ENCODE data around the gene MAGI3. TPM values are rescaled to one million over a fixed set of nuclear protein-coding genes. Genes with fewer than 3 reads are reported as not detected.
"Not testable (repeated sequence)": the region's sequence is repeated elsewhere in the genome, so short reads cannot be mapped to it uniquely, and the experiment has no call there.

The MAGI3 gene
- total RNA-seq, 1 experiment from 2014 or later: 7.2 TPM

DNA sequence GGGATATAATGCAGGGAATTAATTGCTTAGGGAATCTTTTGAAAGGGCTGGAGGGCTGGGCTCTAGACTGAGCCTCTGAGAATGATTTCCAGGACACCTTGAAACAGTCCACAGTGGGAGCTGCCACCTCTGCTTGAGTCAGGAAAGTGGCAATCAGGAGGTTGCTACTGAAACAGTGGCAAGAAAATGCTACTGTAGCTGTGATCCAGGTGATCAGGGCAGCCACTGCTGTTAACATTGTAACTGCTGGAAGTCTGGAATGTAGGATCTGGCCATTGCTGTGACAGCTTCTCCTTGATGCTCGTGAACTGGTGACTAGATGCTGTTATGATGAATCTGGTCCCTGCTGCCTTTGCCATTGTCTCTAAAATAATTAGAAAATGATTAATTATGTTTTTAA is 12.8 kb downstream of the MAGI3 start:
- CTCF ChIA-PET: no interaction called here
- Histone ChIP-seq H2AFZ (ENCODE audit: low read length) (no peak overlapping the region), H3K27me3 (ENCODE audit: low read length) (no peaks in the 10 kb centered on the region), H3K9me3 (ENCODE audit: low read length) (no peaks in the 10 kb centered on the region), H3F3A (ENCODE audit: low read length, unreplicated experiment) (no peaks in the 10 kb centered on the region), H3K9me2 (replicated peaks; ENCODE audit: low read length) (no peaks in the 10 kb centered on the region), H3K9ac (ENCODE audit: low read length) (no peak overlapping the region), H4K20me1 (ENCODE audit: low read length) (no peaks in the 10 kb centered on the region), H3K36me3 (ENCODE audit: low read depth, low read length) (no peaks in the 10 kb centered on the region), H3K4me3 (ENCODE audit: low read length) (no peak overlapping the region), H3K27ac (ENCODE audit: low read length) (no peak overlapping the region), H3K4me2 (ENCODE audit: low read length) (no peak overlapping the region), H3K4me1 (ENCODE audit: insufficient read depth, low read length) (peaks cover 17% of the 10 kb centered on the region), H3K79me2 (ENCODE audit: low read length) (peaks cover 53% of the 10 kb centered on the region)
- intact Hi-C loops (cut with micrococcal nuclease): no loop called here
- TF ChIP-seq EZH2phosphoT487 (IDR thresholded peaks at IDR 0.05; ENCODE audit: borderline replicate concordance, low read length) (no peak), EZH2 (IDR thresholded peaks at IDR 0.05; ENCODE audit: low read length, unreplicated experiment) (no peak), CTCF (conservative IDR thresholded peaks at IDR 0.05; ENCODE audit: low read depth, low read length) (no peak)
- DNase-seq (no peak), ATAC-seq (no peak)
- POLR2A ChIA-PET (ENCODE audit: unreplicated experiment): no interaction called here
- BruUV-seq (replicated peaks): no TSS peak

DNA sequence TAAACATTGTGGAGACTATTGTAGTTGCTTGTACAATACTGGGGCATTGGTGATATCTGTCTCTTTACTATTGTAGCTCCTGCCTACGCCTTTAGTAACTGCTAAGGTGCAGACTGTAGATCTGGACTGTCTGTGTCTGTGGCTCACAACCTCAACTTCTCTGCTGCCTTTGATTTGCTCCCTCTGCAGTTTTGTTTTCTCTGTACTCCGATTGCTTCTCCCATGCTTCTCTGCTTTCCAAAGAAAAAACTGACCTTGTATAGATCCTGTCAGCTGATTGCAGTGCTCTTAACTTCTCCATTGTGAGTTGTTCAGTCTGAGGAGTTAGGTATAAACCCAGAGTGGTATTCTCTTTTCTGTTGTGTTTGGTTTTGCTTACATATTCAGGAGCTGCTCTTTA is 15.3 kb downstream of the MAGI3 start:
- CTCF ChIA-PET: no interaction called here
- H3K79me2 ChIP-seq (ENCODE audit: low read length): peaks cover 37% of the 10 kb centered on the region

GRCh38 chr1:113406149-113406548 is 15.8 kb downstream of the MAGI3 start:
- H2AFZ ChIP-seq (ENCODE audit: low read length); intact Hi-C loops (cut with micrococcal nuclease); H3K4me3 ChIP-seq (ENCODE audit: low read length); POLR2A ChIA-PET (ENCODE audit: unreplicated experiment); H3K4me2 ChIP-seq (ENCODE audit: low read length); ATAC-seq; DNase-seq; H3K9me2 ChIP-seq (replicated peaks; ENCODE audit: low read length); H3K9me3 ChIP-seq (ENCODE audit: low read length); H3K9ac ChIP-seq (ENCODE audit: low read length); H3F3A ChIP-seq (ENCODE audit: low read length, unreplicated experiment); H3K27me3 ChIP-seq (ENCODE audit: low read length); H3K27ac ChIP-seq (ENCODE audit: low read length); CTCF ChIA-PET; H4K20me1 ChIP-seq (ENCODE audit: low read length); H3K36me3 ChIP-seq (ENCODE audit: low read depth, low read length); BruUV-seq (replicated peaks): not testable (repeated sequence)
- H3K79me2 ChIP-seq (ENCODE audit: low read length): peaks cover 34% of the 10 kb centered on the region
- peaks cover 10% of the 10 kb centered on the region; the same call in 1 of the 2 replicates for H3K4me1 ChIP-seq (ENCODE audit: insufficient read depth, low read length)

More for the DNA sequence above, 15.3 kb downstream of the MAGI3 start:
- Histone ChIP-seq H3K27me3 (ENCODE audit: low read length) (no peaks in the 10 kb centered on the region), H3K4me3 (ENCODE audit: low read length) (no peak overlapping the region), H3K9me3 (ENCODE audit: low read length) (no peaks in the 10 kb centered on the region), H3K36me3 (ENCODE audit: low read depth, low read length) (no peaks in the 10 kb centered on the region), H2AFZ (ENCODE audit: low read length) (no peak overlapping the region), H3K4me2 (ENCODE audit: low read length) (no peak overlapping the region), H3K4me1 (ENCODE audit: insufficient read depth, low read length) (peaks cover 16% of the 10 kb centered on the region), H3K9me2 (replicated peaks; ENCODE audit: low read length) (no peaks in the 10 kb centered on the region), H3F3A (ENCODE audit: low read length, unreplicated experiment) (no peaks in the 10 kb centered on the region), H4K20me1 (ENCODE audit: low read length) (no peaks in the 10 kb centered on the region), H3K9ac (ENCODE audit: low read length) (no peak overlapping the region), H3K27ac (ENCODE audit: low read length) (no peak overlapping the region)
- POLR2A ChIA-PET (ENCODE audit: unreplicated experiment): no interaction called here
- no TSS peak for BruUV-seq (replicated peaks)
- intact Hi-C loops (cut with micrococcal nuclease): no loop called here
- no peak for ATAC-seq
- DNase-seq: no peak
- TF ChIP-seq CTCF (conservative IDR thresholded peaks at IDR 0.05; ENCODE audit: low read depth, low read length): no peak
- TF ChIP-seq EZH2phosphoT487 (IDR thresholded peaks at IDR 0.05; ENCODE audit: borderline replicate concordance, low read length): no peak
- TF ChIP-seq EZH2 (IDR thresholded peaks at IDR 0.05; ENCODE audit: low read length, unreplicated experiment): no peak

Data from PC-3 (cell line).